GM19238 (cell line): ENCODE results near the gene RIC8B.

ENCODE experiments used
- DNase-seq: peaks from one replicate; pipeline ENCODE4 v3.0.0; 2011; ENCODE audit warnings: low spot score; ENCODE audit not compliant: insufficient read length

Gene RIC8B

GRCh38 chr12:106867651-106868050 is 93.2 kb downstream of the RIC8B start:
- DNase-seq: no peak

- no peak for DNase-seq
Measured at GRCh38 chr12:106868982-106869700, 94.7 kb downstream of the RIC8B start.

- DNase-seq: no peak
Measured at GRCh38 chr12:106870116-106870515, 95.6 kb downstream of the RIC8B start.

- DNase-seq: no peak
Measured at GRCh38 chr12:106871477-106871876, 97.0 kb downstream of the RIC8B start.

- DNase-seq: no peak
Measured at GRCh38 chr12:106873983-106874382, 99.5 kb downstream of the RIC8B start.

GRCh38 chr12:106878804-106879203 is 104.3 kb downstream of the RIC8B start:
- no peak for DNase-seq

- DNase-seq: no peak
Measured at GRCh38 chr12:106879612-106880011, 105.1 kb downstream of the RIC8B start.

GRCh38 chr12:106883426-106883825 is 108.9 kb downstream of the RIC8B start:
- no peak for DNase-seq

GRCh38 chr12:106885026-106885425 is 110.5 kb downstream of the RIC8B start:
- no peak for DNase-seq

GRCh38 chr12:106885541-106886249 is 111.2 kb downstream of the RIC8B start:
- DNase-seq: no peak

- no peak for DNase-seq
Measured at GRCh38 chr12:106886932-106887331, 112.5 kb downstream of the RIC8B start.

GRCh38 chr12:106888348-106888970 is 114.0 kb downstream of the RIC8B start:
- DNase-seq: no peak

GRCh38 chr12:106889326-106889725 is 114.8 kb downstream of the RIC8B start:
- DNase-seq: no peak

GRCh38 chr12:106889950-106890626 is 115.6 kb downstream of the RIC8B start:
- DNase-seq: no peak

GRCh38 chr12:106892075-106892474 is 117.6 kb downstream of the RIC8B start:
- DNase-seq: no peak

GRCh38 chr12:106893451-106893850 is 119.0 kb downstream of the RIC8B start:
- no peak for DNase-seq

- no peak for DNase-seq
Measured at GRCh38 chr12:106894774-106895173, 120.3 kb downstream of the RIC8B start.

GRCh38 chr12:106896603-106897002 is 122.1 kb downstream of the RIC8B start:
- no peak for DNase-seq

- no peak for DNase-seq
Measured at GRCh38 chr12:106897082-106897481, 122.6 kb downstream of the RIC8B start.

GRCh38 chr12:106897981-106898901 is 123.8 kb downstream of the RIC8B start:
- DNase-seq: no peak

GRCh38 chr12:106900554-106900953 is 126.1 kb downstream of the RIC8B start:
- DNase-seq: no peak
